Activated CD4-positive, alpha-beta T cell treated with anti-CD3 and anti-CD28 coated beads, Interleukin-2, amount 10 ng/mL, durations not matched to agents 7 days and 5 days (primary cell): ENCODE measurements around the gene PIGH. TPM values are rescaled to one million over a fixed set of nuclear protein-coding genes. Genes with fewer than 3 reads are reported as not detected.
"Not testable (repeated sequence)": the region's sequence is repeated elsewhere in the genome, so short reads cannot be mapped to it uniquely, and the experiment has no call there.

Source experiments
- CTCF ChIA-PET: fragments of 350-600 bp; sonication (Branson Sonifier 250); formaldehyde crosslinking; loops from one replicate; lab custom pipeline; 2021; ENCODE audit warnings: antibody characterized with exemption; lab: Charles Lee
- POLR2A ChIA-PET: fragments of 350-600 bp; sonication (Branson Sonifier 250); formaldehyde crosslinking; loops from one replicate; lab custom pipeline; 2021; ENCODE audit warnings: antibody characterized with exemption; lab: Charles Lee
- DNase-seq: peaks from one replicate; pipeline ENCODE4 v3.0.0-alpha.2; 2020
- H3K27ac Mint-ChIP-seq: one replicate; pipeline ENCODE4 v1.8.0; 2021; ENCODE audit warnings: mild to moderate bottlenecking, moderate library complexity, mixed read lengths
- H3K27me3 Mint-ChIP-seq: one replicate; pipeline ENCODE4 v1.8.0; 2021; ENCODE audit warnings: mixed read lengths
- H3K36me3 Mint-ChIP-seq: one replicate; pipeline ENCODE4 v1.8.0; 2021; ENCODE audit warnings: low read depth, mixed read lengths
- H3K4me1 Mint-ChIP-seq: one replicate; pipeline ENCODE4 v1.8.0; 2021; ENCODE audit warnings: mixed read lengths
- H3K4me3 Mint-ChIP-seq: one replicate; pipeline ENCODE4 v1.8.0; 2021; ENCODE audit warnings: mild to moderate bottlenecking, moderate library complexity, mixed read lengths
- H3K9me3 Mint-ChIP-seq: one replicate; pipeline ENCODE4 v1.8.0; 2021; ENCODE audit warnings: mixed read lengths
- total RNA-seq, 2 experiments: library from RNA; stranded (reverse); gene quantifications; one replicate each; pipeline ENCODE4 v1.2.3, GENCODE V29; 2021

The PIGH gene
- total RNA-seq, 2 experiments from 2014 or later: 17.4 to 18.5 TPM

DNA sequence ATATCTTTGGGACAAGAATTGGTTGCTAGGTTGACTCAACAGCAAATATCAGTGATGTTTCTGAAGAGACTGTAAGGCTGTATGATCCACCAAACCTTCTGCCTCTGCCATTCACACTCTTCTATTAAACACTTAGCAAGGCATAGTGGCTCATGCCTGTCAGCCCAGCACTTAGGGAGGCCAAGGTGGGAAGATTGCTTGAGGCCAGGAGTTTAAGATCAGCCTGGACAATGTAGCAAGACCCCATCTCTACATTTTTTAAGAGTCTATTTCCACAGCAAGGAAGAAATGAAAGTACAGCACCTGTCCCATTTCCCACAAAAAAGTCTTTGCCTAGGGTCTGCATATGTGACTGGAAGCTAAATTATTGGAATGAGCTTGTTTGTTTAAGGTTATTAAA, 27.5 kb upstream of the PIGH start:
- no peak overlapping the region for H3K27ac Mint-ChIP-seq
- POLR2A ChIA-PET: no interaction called here
- DNase-seq: no peak
- no peaks in the 10 kb centered on the region for H3K27me3 Mint-ChIP-seq
- CTCF ChIA-PET: interaction anchor here (1.0 kb wide), 1 partner anchor 24 kb away, joined by 6 read pairs; no protein-coding TSS in a partner anchor
- no peaks in the 10 kb centered on the region for H3K36me3 Mint-ChIP-seq
- H3K4me1 Mint-ChIP-seq: peaks cover 9% of the 10 kb centered on the region
- H3K9me3 Mint-ChIP-seq: no peaks in the 10 kb centered on the region
- H3K4me3 Mint-ChIP-seq: no peak overlapping the region

- H3K36me3 Mint-ChIP-seq, H3K27ac Mint-ChIP-seq, DNase-seq, H3K27me3 Mint-ChIP-seq, H3K4me1 Mint-ChIP-seq, H3K4me3 Mint-ChIP-seq, POLR2A ChIA-PET, H3K9me3 Mint-ChIP-seq: not testable (repeated sequence)
- CTCF ChIA-PET: interaction anchor here (1.1 kb wide), 1 partner anchor 26 kb away, joined by 5 read pairs; no protein-coding TSS in a partner anchor
These were observed 26.1 kb upstream of the PIGH start for GRCh38 chr14:67626131-67626530.

GRCh38 chr14:67623114-67623513, 23.0 kb upstream of the PIGH start:
- no peak overlapping the region for H3K27ac Mint-ChIP-seq
- H3K27me3 Mint-ChIP-seq: peaks cover 11% of the 10 kb centered on the region
- H3K4me3 Mint-ChIP-seq: no peak overlapping the region
- peaks cover 33% of the 10 kb centered on the region for H3K4me1 Mint-ChIP-seq
- H3K9me3 Mint-ChIP-seq: no peaks in the 10 kb centered on the region
- H3K36me3 Mint-ChIP-seq: no peaks in the 10 kb centered on the region
- ChIA-PET CTCF (interaction anchor here (0.8 kb wide), 1 partner anchor 82 kb away, joined by 3 read pairs; no protein-coding TSS in a partner anchor), POLR2A (no interaction called here)
- no peak for DNase-seq

DNA sequence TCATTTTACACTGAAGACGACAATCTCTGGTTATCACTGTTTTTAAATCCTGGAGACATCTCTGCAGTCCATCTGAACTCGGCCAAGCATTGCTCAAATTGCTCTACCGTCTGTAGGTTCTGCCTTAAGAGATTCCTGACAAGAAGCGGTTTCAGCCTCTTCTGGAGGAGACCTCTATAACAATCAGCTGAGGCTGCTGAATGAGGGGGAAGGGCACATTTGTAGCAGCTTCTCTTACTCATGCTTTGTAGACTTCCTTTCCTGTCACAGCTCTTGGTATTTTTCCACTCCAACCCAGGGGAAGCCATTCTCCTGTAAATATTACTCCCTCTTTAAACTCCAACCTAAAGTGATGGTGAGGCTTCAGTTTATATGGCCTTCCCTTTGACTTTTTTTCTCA, 22.6 kb upstream of the PIGH start:
- Mint-ChIP-seq H3K36me3 (no peaks in the 10 kb centered on the region), H3K4me3 (no peak overlapping the region), H3K9me3 (no peaks in the 10 kb centered on the region), H3K27me3 (peaks cover 11% of the 10 kb centered on the region), H3K4me1 (peaks cover 33% of the 10 kb centered on the region), H3K27ac (no peak overlapping the region)
- ChIA-PET CTCF (interaction anchor here (0.6 to 0.8 kb wide), 2 partner anchors 10 to 82 kb away, joined by 3 read pairs; no protein-coding TSS in a partner anchor), POLR2A (no interaction called here)
- no peak for DNase-seq

DNA sequence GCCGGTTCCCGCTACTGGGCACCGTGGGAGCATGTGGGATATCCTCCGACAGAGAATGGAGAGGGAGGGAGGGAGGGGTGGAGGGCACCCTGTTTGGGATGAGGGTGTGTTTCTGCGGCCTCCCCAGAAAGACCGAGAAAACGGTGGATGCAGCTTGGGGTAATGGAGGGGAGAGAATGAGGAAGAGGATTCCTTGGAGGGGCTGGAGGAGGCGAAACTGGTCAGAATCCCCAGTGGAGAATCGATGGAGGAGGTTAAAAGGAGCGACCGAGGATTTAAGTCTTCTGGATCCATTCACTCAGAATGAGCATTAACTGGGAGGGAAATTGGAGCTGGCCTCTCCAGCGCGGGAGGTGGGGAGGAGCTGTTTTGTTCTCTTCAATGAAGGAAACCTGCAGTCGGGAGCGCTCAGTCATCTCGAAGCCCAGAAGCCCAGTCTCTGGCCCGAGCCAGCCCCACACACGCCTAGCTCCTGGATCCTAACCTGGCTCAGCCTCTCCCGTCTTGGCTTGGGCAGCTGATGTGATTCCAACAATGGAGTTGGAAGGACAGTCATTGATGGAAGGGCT, 20.2 kb upstream of the PIGH start:
- H3K36me3 Mint-ChIP-seq: no peaks in the 10 kb centered on the region
- CTCF ChIA-PET: interaction anchor here (0.5 to 4.7 kb wide), 6 partner anchors 39 to 260 kb away, joined by 3 to 26 read pairs (median 4); partner anchors contain the start of genes ATP6V1D, EIF2S1 and RDH11
- H3K4me3 Mint-ChIP-seq: peak overlapping the region; percentile 75
- POLR2A ChIA-PET: interaction anchor here (0.7 kb wide), 1 partner anchor 31 kb away, joined by 3 read pairs; no protein-coding TSS in a partner anchor
- H3K27ac Mint-ChIP-seq: peak overlapping the region; percentile 4
- H3K4me1 Mint-ChIP-seq: peaks cover 33% of the 10 kb centered on the region
- H3K27me3 Mint-ChIP-seq: peaks cover 14% of the 10 kb centered on the region
- peak; percentile 10 for DNase-seq
- H3K9me3 Mint-ChIP-seq: no peaks in the 10 kb centered on the region

DNA sequence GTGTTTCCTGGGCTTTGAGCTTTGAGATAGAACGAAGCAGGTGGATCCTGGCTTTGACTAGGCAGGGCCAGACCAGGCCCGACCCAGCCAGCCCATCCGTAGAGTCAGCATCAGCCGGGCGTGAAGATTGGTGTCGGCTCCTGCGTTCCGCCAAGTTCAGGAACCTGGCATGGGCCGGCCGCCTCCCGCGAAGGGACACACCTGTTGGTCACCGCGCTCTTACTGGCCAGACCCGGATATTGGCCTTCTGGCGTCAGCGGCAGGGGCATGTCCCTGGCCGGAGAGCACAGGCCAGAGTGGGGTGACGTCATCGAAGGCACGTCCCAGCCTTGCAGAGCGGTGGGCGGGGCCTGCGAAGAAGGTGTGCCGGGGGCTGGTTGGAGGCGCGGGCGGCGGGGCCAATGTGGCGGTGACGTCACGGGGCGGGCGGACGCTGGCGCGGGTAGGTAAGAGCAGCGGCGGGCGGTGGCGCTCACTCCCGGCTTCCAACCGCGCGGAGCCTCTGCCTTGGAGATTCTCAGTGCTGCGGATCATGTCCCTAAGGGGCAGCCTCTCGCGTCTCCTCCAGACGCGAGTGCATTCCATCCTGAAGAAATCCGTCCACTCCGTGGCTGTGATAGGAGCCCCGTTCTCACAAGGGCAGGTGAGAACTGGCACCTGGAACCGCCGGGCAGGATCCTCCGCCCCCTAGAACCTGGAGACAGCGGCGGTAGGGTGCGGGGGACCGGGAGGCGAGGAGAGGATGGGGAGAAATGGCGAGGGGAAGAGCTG, 19.6 kb upstream of the PIGH start, which contains the start of gene ARG2:
TSS of gene ARG2 (plus strand) at position 475 of the 771 bp plus-strand sequence. CDS start at position 533, 58 bp downstream.
- DNase-seq: peak; percentile 96
- ChIA-PET CTCF (interaction anchor here (0.7 to 4.7 kb wide), 14 partner anchors 9 to 260 kb away, joined by 3 to 26 read pairs (median 4); partner anchors contain the start of genes ATP6V1D, EIF2S1, PIGH and RDH12), POLR2A (interaction anchor here (0.6 kb wide), 1 partner anchor 127 kb away, joined by 4 read pairs; no protein-coding TSS in a partner anchor)
- Mint-ChIP-seq H3K9me3 (no peaks in the 10 kb centered on the region), H3K27ac (peak within 1 kb of the TSS; percentile 84), H3K4me1 (peaks cover 33% of the 10 kb centered on the region), H3K27me3 (peaks cover 14% of the 10 kb centered on the region), H3K36me3 (no peaks in the 10 kb centered on the region), H3K4me3 (peak within 1 kb of the TSS; percentile 75)

DNA sequence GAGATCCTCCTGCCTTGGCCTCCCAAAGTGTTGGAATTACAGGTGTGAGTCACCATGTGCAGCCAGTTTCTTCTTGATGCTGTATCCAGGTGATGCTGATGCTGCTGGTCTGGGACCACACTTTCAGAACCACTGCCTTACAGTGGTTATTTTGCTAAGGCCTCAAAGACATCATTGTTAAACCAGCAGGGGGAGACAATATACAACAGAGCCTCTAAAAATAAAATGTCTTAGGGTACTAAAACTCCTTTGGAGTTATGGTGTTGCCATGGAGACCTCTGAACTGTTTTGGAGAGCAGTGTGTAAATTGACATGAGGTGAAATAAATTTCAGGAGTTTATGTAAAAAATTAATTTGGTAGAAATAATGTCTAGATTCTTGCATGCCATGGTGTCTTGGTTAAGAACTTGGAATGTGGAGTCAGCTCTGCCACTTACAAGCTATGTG, 18.6 kb upstream of the PIGH start:
- Mint-ChIP-seq H3K27ac (peak overlapping the region; percentile 31), H3K4me1 (peaks cover 33% of the 10 kb centered on the region)
- CTCF ChIA-PET: interaction anchor here (0.6 to 4.7 kb wide), 15 partner anchors 8 to 131 kb away, joined by 3 to 26 read pairs (median 3); partner anchors contain the start of genes PIGH and RDH12

GRCh38 chr14:67610491-67610890, 10.4 kb upstream of the PIGH start:
- Mint-ChIP-seq H3K4me3 (no peak overlapping the region), H3K9me3 (no peaks in the 10 kb centered on the region), H3K27ac (no peak overlapping the region), H3K4me1 (no peaks in the 10 kb centered on the region), H3K36me3 (no peaks in the 10 kb centered on the region), H3K27me3 (peaks cover 5% of the 10 kb centered on the region)
- CTCF ChIA-PET: interaction anchor here (0.9 to 2.6 kb wide), 4 partner anchors 9 to 82 kb away, joined by 3 to 10 read pairs (median 4); partner anchors contain the start of gene PIGH
- no peak for DNase-seq
- POLR2A ChIA-PET: no interaction called here

More for the DNA sequence above, 18.6 kb upstream of the PIGH start:
- POLR2A ChIA-PET: interaction anchor here (0.6 kb wide), 1 partner anchor 126 kb away, joined by 4 read pairs; no protein-coding TSS in a partner anchor
- Mint-ChIP-seq H3K36me3 (no peaks in the 10 kb centered on the region), H3K4me3 (peak overlapping the region; percentile 75), H3K9me3 (no peaks in the 10 kb centered on the region), H3K27me3 (peaks cover 14% of the 10 kb centered on the region)
- peak; percentile 66 for DNase-seq

DNA sequence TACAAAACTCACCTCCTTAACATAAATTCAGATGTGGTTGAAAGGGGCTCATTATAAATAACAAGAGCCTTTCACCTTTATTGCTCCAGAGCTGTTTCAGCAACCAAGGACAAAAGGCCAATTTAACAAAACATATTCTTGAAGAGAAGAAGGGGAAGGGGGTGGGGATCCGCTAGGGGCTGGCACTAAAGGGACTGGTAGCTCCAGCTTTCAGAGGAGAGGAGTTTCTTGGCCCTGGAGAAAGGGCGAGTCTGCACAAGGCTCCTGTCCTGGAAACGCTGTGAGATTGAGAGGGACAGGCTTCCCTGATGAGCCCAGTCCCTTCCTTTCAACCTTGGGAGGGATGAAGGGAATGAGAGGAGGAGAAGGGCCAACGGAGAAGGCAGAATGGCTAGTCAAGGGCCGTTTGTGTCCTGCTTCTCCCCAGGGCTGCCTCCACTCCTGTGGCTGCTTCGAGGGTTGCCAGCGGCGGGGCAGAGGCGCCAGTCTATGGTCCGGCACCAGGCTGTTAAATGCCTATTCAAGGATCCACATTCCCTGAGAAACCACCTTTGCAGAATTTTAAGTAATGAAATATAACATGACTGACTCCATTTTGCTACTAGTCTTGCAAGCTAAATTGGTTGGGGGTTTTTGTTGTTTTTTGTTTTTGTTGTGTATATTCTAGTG, 9.7 kb upstream of the PIGH start:
- ChIA-PET CTCF (interaction anchor here (0.7 to 2.6 kb wide), 6 partner anchors 9 to 105 kb away, joined by 3 to 10 read pairs (median 4); partner anchors contain the start of gene PIGH), POLR2A (no interaction called here)
- H3K36me3 Mint-ChIP-seq: no peaks in the 10 kb centered on the region

DNA sequence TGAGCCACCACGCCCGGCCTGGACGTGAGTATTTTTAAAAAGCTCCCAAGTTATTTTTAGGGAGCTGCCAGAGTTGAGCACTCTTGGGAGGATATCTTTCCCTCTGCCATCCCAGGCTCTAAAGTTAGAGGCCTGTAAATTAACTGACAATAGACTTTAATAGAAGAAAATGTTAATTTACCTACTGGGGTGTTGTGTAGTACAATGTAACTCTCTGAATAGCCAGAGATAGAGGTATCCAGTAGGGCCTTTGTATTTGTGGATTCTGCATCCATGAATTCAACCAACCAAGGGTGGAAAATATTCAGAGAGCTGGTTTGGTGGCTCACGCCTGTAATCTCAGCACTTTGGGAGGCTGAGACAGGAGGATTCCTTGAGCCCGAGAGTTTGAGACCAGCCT, 7.6 kb upstream of the PIGH start:
- POLR2A ChIA-PET: no interaction called here

More for the DNA sequence above, 9.7 kb upstream of the PIGH start:
- no peak overlapping the region for H3K4me3 Mint-ChIP-seq
- H3K27me3 Mint-ChIP-seq: peaks cover 5% of the 10 kb centered on the region
- no peaks in the 10 kb centered on the region for H3K9me3 Mint-ChIP-seq
- no peak for DNase-seq
- no peaks in the 10 kb centered on the region for H3K4me1 Mint-ChIP-seq
- no peak overlapping the region for H3K27ac Mint-ChIP-seq

DNA sequence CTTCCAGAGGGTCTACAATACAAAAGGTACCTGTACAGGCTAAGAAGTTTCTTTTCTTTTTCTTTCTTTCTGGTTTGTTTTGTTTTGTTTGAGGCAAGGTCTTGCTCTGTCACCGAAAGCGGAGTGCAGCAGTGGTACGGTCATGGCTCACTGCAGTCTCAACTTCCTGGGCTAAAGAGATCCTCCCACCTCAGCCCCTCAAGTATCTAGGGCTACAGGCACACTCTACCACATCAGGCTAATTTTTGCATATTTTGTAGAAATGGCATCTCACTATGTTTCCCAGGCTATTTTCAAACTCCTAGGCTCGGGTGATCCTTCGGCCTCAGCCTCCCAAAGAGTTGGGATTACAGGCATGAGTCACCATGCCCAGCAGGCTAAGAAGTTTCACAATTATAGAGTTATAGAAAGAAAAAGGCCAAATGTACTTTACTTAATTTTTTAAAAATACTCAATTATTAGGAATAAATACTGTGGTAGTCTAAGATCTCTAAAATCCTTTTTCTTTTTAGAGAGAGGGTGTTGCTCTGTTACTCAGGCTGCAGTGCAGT, 3.0 kb upstream of the PIGH start:
- peaks cover 4% of the 10 kb centered on the region for H3K9me3 Mint-ChIP-seq
- POLR2A ChIA-PET: no interaction called here
- no peak overlapping the region for H3K4me3 Mint-ChIP-seq
- H3K4me1 Mint-ChIP-seq: peaks cover 28% of the 10 kb centered on the region
- no peak overlapping the region for H3K27ac Mint-ChIP-seq
- no peak for DNase-seq
- no peaks in the 10 kb centered on the region for H3K27me3 Mint-ChIP-seq
- peaks cover 8% of the 10 kb centered on the region for H3K36me3 Mint-ChIP-seq
- CTCF ChIA-PET: no interaction called here

More for the DNA sequence above, 7.6 kb upstream of the PIGH start:
- no peak for DNase-seq
- no peaks in the 10 kb centered on the region for H3K4me1 Mint-ChIP-seq
- CTCF ChIA-PET: interaction anchor here (0.6 kb wide), 1 partner anchor 62 kb away, joined by 3 read pairs; no protein-coding TSS in a partner anchor
- H3K9me3 Mint-ChIP-seq: no peaks in the 10 kb centered on the region
- H3K27ac Mint-ChIP-seq: no peak overlapping the region
- H3K36me3 Mint-ChIP-seq: no peaks in the 10 kb centered on the region
- no peak overlapping the region for H3K4me3 Mint-ChIP-seq
- H3K27me3 Mint-ChIP-seq: no peaks in the 10 kb centered on the region

DNA sequence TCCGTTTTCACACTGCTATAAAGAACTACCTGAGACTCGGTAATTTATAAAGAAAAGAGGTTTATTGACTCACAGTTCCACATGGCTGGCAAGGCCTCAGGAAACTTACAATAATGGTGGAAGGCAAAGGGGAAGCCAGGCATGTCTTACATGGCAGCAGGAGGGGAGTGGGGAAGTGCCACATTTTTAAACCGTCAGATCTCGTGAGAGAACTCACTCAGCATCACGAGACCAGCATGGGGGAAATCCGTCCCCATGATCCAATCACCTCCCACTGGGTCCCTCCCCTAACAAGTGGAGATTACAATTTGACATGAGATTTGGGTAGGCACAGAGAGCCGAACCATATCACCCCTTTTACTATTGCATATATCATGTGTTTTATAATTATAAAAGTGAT, 2.0 kb upstream of the PIGH start:
- H3K36me3 Mint-ChIP-seq: peaks cover 8% of the 10 kb centered on the region
- CTCF ChIA-PET: no interaction called here

More for the DNA sequence above, 2.0 kb upstream of the PIGH start:
- Mint-ChIP-seq H3K27me3 (no peaks in the 10 kb centered on the region), H3K4me3 (no peak overlapping the region), H3K9me3 (peaks cover 4% of the 10 kb centered on the region), H3K27ac (no peak overlapping the region), H3K4me1 (peaks cover 30% of the 10 kb centered on the region)
- POLR2A ChIA-PET: no interaction called here
- DNase-seq: no peak
